ENCODE data around the gene OR51A4.

GRCh38 chr11:4979036-4979435 lies 31.6 kb upstream of the OR51A4 start:
- TF ChIP-seq YY1 (IDR thresholded peaks at IDR 0.05; ENCODE audit: insufficient read depth, insufficient read length), result no peak
- TF ChIP-seq ZNF274 (IDR thresholded peaks at IDR 0.05; ENCODE audit: low read depth, low read length), result no peak
